Stromal cell of bone marrow (primary cell): ENCODE results near the gene CFAP57.
A peak's percentile ranks its signal among the peaks of the same experiment; 100 is the strongest.

Experiments
- DNase-seq: peaks from one replicate; pipeline ENCODE4 v3.0.0-alpha.2; 2012; ENCODE audit warnings: low read depth

CFAP57 gene

GRCh38 chr1:43255438-43256210 lies 83.5 kb downstream of the CFAP57 start:
- no peak for DNase-seq

DNA sequence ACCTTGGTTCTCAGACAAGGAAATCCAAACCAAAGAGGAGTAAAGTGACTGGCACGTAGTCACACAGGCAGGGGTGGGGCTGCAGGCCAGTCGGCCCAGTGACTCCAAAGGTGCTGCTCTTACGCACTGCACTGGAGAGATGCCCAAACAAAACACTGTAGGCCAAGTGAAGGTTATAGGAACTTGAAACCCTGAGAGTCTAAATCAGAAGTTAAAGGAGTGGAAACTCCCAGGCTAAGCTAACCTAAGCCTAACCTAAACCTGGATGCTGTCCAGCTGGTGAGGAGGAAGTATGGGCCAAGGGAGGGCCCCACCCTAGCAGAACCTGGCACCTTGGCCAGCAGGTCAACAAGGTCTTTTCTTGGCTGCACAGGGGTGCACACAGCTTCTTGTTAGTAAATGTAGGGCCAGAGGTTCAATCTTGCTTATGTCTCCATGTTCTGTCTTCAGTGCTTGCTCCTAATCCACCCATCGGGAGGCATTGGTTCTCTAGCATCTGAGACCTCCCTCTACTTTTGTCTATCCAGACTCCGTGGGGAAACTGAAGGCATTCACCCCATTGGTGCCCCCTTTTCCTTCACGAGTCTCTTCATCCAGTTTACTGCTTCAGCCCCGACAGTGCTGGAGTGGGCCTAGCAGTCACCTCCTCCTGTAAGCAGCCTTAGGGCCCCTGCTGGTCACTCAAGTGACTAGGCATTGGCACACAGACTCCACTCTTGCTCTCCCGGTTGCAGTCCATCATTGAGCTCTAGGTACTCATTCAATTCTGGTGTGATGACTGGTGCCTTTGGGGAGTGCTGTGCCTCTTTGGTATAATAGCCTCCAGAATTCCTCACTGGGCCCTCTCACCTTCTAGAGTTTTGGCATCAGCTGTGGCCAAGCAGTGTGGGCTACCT lies 84.8 kb downstream of the CFAP57 start:
- no peak for DNase-seq

DNA sequence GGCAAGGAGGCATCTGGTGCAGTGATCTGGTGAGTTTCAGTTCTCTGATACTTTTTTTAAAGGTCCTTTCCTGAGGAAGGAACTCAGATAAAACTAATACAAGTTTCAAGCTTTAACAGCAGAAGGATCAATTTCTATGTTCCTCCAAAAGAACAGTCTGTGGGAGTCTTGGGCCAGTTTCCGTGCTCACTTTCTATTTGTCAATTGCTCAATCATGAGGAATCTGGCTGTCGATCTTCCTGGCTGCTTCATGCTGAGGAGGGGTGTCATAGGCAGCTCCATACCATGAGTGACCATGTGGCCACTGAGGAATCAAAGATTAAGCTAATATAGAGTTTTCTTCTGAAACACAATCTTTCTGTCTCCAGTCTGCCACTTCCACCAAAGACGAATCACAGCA lies 86.2 kb downstream of the CFAP57 start:
- DNase-seq: no peak

GRCh38 chr1:43265431-43265830 lies 93.3 kb downstream of the CFAP57 start:
- DNase-seq: no peak

GRCh38 chr1:43266881-43267280 lies 94.8 kb downstream of the CFAP57 start:
- DNase-seq: no peak

GRCh38 chr1:43267291-43267805 lies 95.2 kb downstream of the CFAP57 start:
- DNase-seq: peak; percentile 9

DNA sequence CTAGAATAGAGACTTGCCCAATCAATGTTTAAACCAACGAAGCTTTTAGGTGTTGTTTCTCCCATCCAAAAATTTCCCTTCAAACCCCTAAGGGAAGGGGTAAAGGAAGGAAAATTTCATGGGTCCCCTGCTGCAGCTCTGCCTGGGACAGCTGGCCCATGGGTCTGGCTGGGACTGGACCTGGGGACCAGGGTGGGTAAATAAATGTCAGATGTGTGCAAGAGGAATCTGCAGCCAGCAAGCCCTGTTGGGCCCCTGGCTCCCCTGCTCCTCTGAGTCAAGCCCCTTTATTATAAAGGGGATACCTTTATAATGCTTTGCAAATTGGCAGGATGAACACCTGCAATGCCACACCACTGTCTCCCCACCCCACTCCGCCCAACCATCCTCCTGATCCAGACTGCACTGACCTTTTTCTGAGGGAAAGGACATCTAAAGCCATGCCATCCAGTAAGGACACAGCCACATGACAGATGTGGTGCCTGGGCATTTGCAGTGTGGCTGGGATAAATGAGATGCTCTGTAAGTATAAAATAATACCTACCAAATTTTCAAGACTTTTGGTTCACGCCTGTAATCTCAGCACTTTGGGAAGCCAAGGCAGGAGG lies 95.8 kb downstream of the CFAP57 start:
- DNase-seq: no peak

- no peak for DNase-seq
Measured at GRCh38 chr1:43269627-43270375, 97.7 kb downstream of the CFAP57 start, which contains the start of gene TMEM125. TMEM125 (plus strand) TSS chr1:43269983; CDS start chr1:43272723, 2,740 bp downstream.

DNA sequence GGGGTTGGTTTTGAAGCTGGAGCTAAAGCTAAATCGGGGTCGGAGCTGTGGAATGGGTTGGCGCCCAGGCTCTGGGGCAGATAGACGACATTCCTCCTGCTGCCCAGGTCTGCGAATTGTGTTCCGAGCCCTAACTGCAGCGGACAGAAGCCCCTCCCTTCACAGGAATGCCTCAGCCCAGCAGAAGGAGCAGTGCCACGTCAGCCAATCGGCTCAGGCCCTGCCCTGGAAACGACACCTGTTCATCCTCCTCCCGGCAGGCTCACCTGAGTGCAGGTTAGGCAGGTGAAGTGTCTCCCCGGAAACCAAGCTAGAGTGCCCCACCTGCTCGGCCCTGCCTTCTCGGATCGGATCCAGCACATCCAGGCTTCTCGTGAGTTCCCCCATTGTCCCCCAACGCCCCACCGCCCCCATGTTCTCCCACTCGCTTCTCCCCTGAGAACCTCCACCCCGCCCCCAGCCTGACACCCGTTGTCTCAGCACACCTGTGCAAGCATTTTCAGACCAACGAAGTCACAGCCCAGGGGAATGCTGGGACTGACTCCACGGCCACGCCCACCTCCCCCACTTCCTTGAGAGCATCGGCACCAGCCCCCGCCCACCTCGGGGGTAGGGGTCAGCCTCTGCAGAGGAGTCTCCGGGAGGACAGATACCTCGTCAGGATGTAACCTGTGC lies 98.4 kb downstream of the CFAP57 start:
- DNase-seq: no peak

- no peak for DNase-seq
Measured at GRCh38 chr1:43271186-43272118, 99.3 kb downstream of the CFAP57 start.

GRCh38 chr1:43272161-43272560 lies 100.0 kb downstream of the CFAP57 start:
- no peak for DNase-seq

GRCh38 chr1:43272576-43273571 lies 100.7 kb downstream of the CFAP57 start:
- DNase-seq: no peak

DNA sequence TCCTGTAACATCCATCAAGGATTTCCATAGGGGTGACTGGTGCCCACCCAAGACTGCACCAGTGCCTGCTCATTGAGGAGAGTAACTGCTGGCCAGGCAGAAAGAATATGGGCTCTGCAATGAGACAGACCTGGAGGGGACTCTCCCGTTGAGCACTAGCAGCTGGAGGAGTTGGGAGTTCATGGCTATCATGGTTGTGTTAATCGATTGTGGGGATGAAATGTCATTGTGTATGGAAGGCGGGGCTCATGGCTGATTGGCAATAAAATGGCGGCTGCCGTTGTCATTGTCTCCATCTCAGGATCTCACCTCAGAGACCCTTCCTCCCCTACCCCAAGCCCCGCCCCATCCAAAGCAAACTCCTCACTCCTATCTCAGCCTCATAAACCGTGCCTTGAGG lies 101.6 kb downstream of the CFAP57 start:
- no peak for DNase-seq

GRCh38 chr1:43274125-43274803 lies 102.1 kb downstream of the CFAP57 start:
- DNase-seq: no peak

- DNase-seq: no peak
Measured at GRCh38 chr1:43274804-43275180, 102.7 kb downstream of the CFAP57 start.

DNA sequence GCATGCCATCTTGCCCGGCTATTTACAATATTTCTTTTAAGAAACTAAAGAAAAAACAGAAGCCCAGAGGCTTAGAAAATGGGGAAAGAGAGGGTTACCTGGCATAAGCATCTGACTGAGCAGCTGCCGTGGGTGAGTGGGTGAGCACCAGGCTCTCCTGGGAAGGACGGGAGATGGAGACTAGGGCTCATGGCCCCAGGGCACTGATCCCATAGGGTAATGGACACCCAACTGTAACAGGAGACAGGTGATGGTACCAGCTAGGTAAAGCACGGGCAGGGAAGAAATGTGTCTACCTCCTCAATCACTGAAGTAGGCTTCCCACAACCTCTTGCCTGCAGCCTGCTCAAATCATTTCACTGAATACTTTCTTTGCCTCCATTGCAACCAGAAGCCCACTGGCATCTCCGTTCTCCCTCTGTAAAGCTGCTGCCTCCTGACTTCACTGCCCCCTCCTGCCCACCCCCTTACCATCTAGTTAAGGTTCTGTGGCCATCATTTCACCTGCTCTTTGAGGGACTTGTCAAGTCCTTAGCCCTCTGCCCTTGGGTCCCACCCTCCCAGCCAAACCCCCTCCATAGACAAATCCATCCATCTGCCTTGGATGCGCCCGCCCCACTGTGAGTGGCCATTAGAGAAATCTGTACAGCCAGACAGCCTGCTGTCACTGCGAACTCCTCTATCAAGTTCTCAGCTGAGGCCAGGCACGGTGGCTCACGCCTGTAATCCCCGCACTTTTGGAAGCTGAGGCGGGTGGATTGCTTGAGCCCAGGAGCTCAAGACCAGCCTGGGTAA lies 103.9 kb downstream of the CFAP57 start:
- DNase-seq: no peak

DNA sequence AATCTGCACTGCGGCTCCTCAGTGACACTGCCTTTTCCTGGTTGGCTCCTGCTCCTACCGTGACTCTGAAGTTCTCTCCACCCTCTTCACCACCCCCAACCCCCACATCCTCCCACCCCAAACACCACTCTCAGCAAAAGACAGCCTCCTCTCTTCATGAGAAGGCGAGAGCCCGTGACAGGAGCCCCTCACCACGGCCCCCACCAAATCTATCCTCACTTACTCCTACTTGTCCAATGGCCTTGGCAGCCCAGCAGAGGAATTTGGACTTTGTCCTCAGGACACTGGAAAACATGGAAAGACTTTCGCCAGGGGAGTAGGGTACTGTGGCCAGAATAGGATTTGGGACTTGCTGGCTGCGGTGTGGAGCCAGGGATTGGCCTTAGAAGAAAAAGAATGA lies 104.5 kb downstream of the CFAP57 start:
- DNase-seq: no peak
